Measurements from ENCODE around the gene MOV10. TPM values are rescaled to one million over a fixed set of nuclear protein-coding genes. Genes with fewer than 3 reads are reported as not detected.

MOV10 gene
- total and polyA plus RNA-seq, 2 of the 13 experiments (the other 11 are each of a cell fraction or from before 2014, with no cell fraction given) = 56.4 to 58.2 TPM

GRCh38 chr1:112707221-112708001, 33.0 kb downstream of the MOV10 start (continued):
- TF ChIP-seq PLRG1 (conservative IDR thresholded peaks at IDR 0.05) = no peak
- peak; percentile 74; the same call in 1 of the 2 replicates for TF ChIP-seq RFXAP (CRISPR knock-in tag; IDR thresholded peaks at IDR 0.05; ENCODE audit: borderline replicate concordance)
- TF ChIP-seq ZNF792 (CRISPR knock-in tag; IDR thresholded peaks at IDR 0.05) = 0 out of 2 replicates have a peak, but pooled peaks have one; percentile 55
- TF ChIP-seq ZSCAN22 (CRISPR knock-in tag; IDR thresholded peaks at IDR 0.05) = no peak
- TF ChIP-seq ZNF205 (CRISPR knock-in tag; IDR thresholded peaks at IDR 0.05) = 0 out of 2 replicates have a peak, but pooled peaks have one; percentile 51
- peak; percentile 67 for TF ChIP-seq PHF8 (CRISPR knock-in tag; IDR thresholded peaks at IDR 0.05)
- TF ChIP-seq KAT7 (CRISPR knock-in tag; IDR thresholded peaks at IDR 0.05; ENCODE audit: borderline replicate concordance) = peak; percentile 53; the same call in 1 of the 2 replicates
- TF ChIP-seq ATF2 (CRISPR knock-in tag; IDR thresholded peaks at IDR 0.05) = 0 out of 2 replicates have a peak, but pooled peaks have one; percentile 38
- TF ChIP-seq BCL6 (CRISPR knock-in tag; IDR thresholded peaks at IDR 0.05) = peak; percentile 60
- peak; percentile 100 for TF ChIP-seq ZNF263 (CRISPR knock-in tag; IDR thresholded peaks at IDR 0.05)
- TF ChIP-seq ZNF160 (CRISPR knock-in tag; IDR thresholded peaks at IDR 0.05) = 0 out of 2 replicates have a peak, but pooled peaks have one; percentile 57
- TF ChIP-seq YEATS2 (CRISPR knock-in tag; IDR thresholded peaks at IDR 0.05; ENCODE audit: borderline replicate concordance) = no peak
- peak; percentile 65; the same call in 1 of the 2 replicates for TF ChIP-seq POLR2G (IDR thresholded peaks at IDR 0.05; ENCODE audit: low read depth, low read length)
- 0 out of 2 replicates have a peak, but pooled peaks have one; percentile 17 for TF ChIP-seq THAP7 (CRISPR knock-in tag; IDR thresholded peaks at IDR 0.05)
- no peak for TF ChIP-seq SIX1 (CRISPR knock-in tag; IDR thresholded peaks at IDR 0.05; ENCODE audit: borderline replicate concordance)
- TF ChIP-seq KLF6 (CRISPR knock-in tag; IDR thresholded peaks at IDR 0.05) = 0 out of 2 replicates have a peak, but pooled peaks have one; percentile 5
- TF ChIP-seq RXRA (CRISPR knock-in tag; IDR thresholded peaks at IDR 0.05) = peak; percentile 59; the same call in 1 of the 2 replicates
- peak; percentile 90 for TF ChIP-seq KDM3A (CRISPR knock-in tag; IDR thresholded peaks at IDR 0.05; ENCODE audit: low read depth)
- 0 out of 2 replicates have a peak, but pooled peaks have one; percentile 8 for TF ChIP-seq TFAP4 (IDR thresholded peaks at IDR 0.05; ENCODE audit: borderline replicate concordance, low read depth)
- TF ChIP-seq ZBTB20 (CRISPR knock-in tag; IDR thresholded peaks at IDR 0.05; ENCODE audit: borderline replicate concordance, low read depth) = 0 out of 2 replicates have a peak, but pooled peaks have one; percentile 48
- no peak for TF ChIP-seq ZBTB4 (CRISPR knock-in tag; IDR thresholded peaks at IDR 0.05; ENCODE audit: borderline replicate concordance)
- no peak for TF ChIP-seq ATRX (CRISPR knock-in tag; IDR thresholded peaks at IDR 0.05; ENCODE audit: borderline replicate concordance)
- TF ChIP-seq ZZZ3 (CRISPR knock-in tag; IDR thresholded peaks at IDR 0.05; ENCODE audit: borderline replicate concordance) = no peak
- 0 out of 2 replicates have a peak, but pooled peaks have one; percentile 19 for TF ChIP-seq ZKSCAN8 (CRISPR knock-in tag; IDR thresholded peaks at IDR 0.05; ENCODE audit: borderline replicate concordance)
- peak in 1 of 2 experiments; percentile 12; a peak in 1 of 4 replicates for TF ChIP-seq POLR2A (IDR thresholded peaks at IDR 0.05; ENCODE audit: insufficient read depth in 1 of 2, low read depth in 2 of 2, low read length in 2 of 2)
